ENCODE data around the gene APOL1. TPM values are rescaled to one million over a fixed set of nuclear protein-coding genes. Genes with fewer than 3 reads are reported as not detected.

Gene APOL1
- total and polyA plus RNA-seq, 9 of the 15 experiments (the other 6 are each of a cell fraction or from before 2014, with no cell fraction given): 2.5 to 9.7 (median 5.6) TPM

DNA sequence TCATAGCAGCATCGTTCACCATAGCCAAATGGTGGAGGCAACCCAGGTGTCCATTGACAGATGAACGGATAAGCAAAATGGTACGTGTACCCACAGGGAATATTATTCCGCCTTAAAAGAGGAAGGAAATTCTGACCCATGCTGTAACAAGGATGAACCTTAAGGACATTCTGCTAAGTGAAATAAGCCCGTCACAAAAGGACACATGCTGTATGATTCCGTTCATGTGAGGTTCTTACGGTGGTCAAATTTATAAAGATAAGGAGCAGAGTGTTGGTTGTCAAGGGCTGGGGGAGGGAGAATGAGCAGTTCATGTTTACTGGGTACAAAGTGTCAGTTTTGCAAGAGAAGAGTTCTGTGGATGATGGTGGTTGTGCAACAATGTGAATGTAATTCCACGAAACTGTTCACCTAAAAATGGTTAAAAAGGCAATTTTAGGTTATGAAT lies 26.3 kb downstream of the APOL1 start:
- Histone ChIP-seq H3K27ac (ENCODE audit: extremely low read depth, low read depth, low read length) (no peak overlapping the region), H3K4me2 (ENCODE audit: insufficient read depth, low read length) (no peak overlapping the region), H3K4me1 (replicated peaks in 1 of 2; ENCODE audit: control insufficient read depth in 2 of 2, insufficient read depth in 2 of 2, low read length in 2 of 2) (peaks cover 0 to 4% of the 10 kb centered on the region in 2 experiments; a peak in 3 of 5 replicates), H3K9ac (ENCODE audit: insufficient read depth in 1 of 2, low read depth in 2 of 2, low read length in 2 of 2) (no peak overlapping the region), H3K9me3 (replicated peaks; ENCODE audit: control insufficient read depth, insufficient read depth, low read depth, low read length) (no peaks in the 10 kb centered on the region), H3K4me3 (no peak overlapping the region), H2AFZ (ENCODE audit: low read depth, low read length) (no peak overlapping the region), H4K20me1 (replicated peaks; ENCODE audit: control insufficient read depth, insufficient read depth, low read length) (no peaks in the 10 kb centered on the region), H3K36me3 (ENCODE audit: control insufficient read depth, insufficient read depth, low read length) (peaks cover 29% of the 10 kb centered on the region; the same call in 1 of the 3 replicates), H3K79me2 (ENCODE audit: control insufficient read depth, insufficient read depth, low read length) (no peaks in the 10 kb centered on the region), H3K9me1 (ENCODE audit: control insufficient read depth, insufficient read depth, low read length) (no peaks in the 10 kb centered on the region), H3K27me3 (ENCODE audit: control insufficient read depth in 2 of 2, insufficient read depth in 2 of 2, low read length in 2 of 2) (no peaks in the 10 kb centered on the region)
- CTCF ChIA-PET (ENCODE audit: low intra/inter-chr PET ratio): no interaction called here
- POLR2A ChIA-PET: interaction anchor here (0.7 kb wide), 1 partner anchor 53 kb away, joined by 3 read pairs; no protein-coding TSS in a partner anchor
- FAIRE-seq (no peak), ATAC-seq (no peak), DNase-seq (ENCODE audit: extremely low read depth in 1 of 4, low spot score in 3 of 4) (no peak)
- 63% methylated on average over 8 of the region's 8 CpGs for WGBS (ENCODE audit: insufficient coverage, low coverage, missing lambda C conversion rate)
- intact Hi-C loops (cut with micrococcal nuclease): loop anchor here (5.0 kb wide), 1 partner anchor 42 kb away; the partner anchor contains the start of gene APOL2
- BruUV-seq (replicated peaks): no TSS peak
- TF ChIP-seq CBFA2T3 (IDR thresholded peaks at IDR 0.05): no peak
- no peak for TF ChIP-seq ZNF146 (CRISPR knock-in tag; IDR thresholded peaks at IDR 0.05; ENCODE audit: unreplicated experiment)
- 0 out of 2 replicates have a peak, but pooled peaks have one; percentile 22 for TF ChIP-seq CEBPB (tag; IDR thresholded peaks at IDR 0.05)
- in situ Hi-C loops (cut with MboI): no loop called here

DNA sequence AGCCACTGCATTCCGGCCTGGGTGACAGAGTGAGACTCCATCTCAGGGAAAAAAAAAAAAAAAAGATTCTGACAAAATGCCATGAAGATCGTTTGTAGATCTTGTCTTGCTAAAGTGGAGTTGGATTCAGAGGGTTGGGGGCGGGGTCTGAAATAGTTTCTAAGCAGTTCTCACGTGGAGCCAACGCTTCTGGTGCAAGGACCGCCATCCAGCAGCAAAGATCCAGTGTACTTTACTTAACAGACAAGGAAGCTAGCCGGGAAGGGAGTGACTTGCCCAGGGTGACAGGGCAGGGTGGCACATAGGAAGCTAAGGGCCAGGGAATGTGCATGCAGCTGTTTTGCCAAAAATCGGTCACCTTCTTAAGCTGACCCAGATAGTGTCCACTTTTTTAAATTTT lies 27.4 kb downstream of the APOL1 start:
- no peaks in the 10 kb centered on the region for H3K27me3 ChIP-seq (ENCODE audit: control insufficient read depth in 2 of 2, insufficient read depth in 2 of 2, low read length in 2 of 2)
- 73% methylated on average over 8 of the region's 8 CpGs for WGBS (ENCODE audit: insufficient coverage, low coverage, missing lambda C conversion rate)
- in situ Hi-C loops (cut with MboI): no loop called here
- ATAC-seq: no peak
- POLR2A ChIA-PET: interaction anchor here (0.6 to 1.2 kb wide), 4 partner anchors 9 to 239 kb away, joined by 3 read pairs; partner anchors contain the start of gene APOL2
- CTCF ChIA-PET (ENCODE audit: low intra/inter-chr PET ratio): no interaction called here
- no peaks in the 10 kb centered on the region for H4K20me1 ChIP-seq (replicated peaks; ENCODE audit: control insufficient read depth, insufficient read depth, low read length)
- peaks cover 41% of the 10 kb centered on the region; the same call in 2 of the 3 replicates for H3K36me3 ChIP-seq (ENCODE audit: control insufficient read depth, insufficient read depth, low read length)
- no peak overlapping the region for H3K4me3 ChIP-seq
- H3K9me3 ChIP-seq (replicated peaks; ENCODE audit: control insufficient read depth, insufficient read depth, low read depth, low read length): no peaks in the 10 kb centered on the region
- H2AFZ ChIP-seq (ENCODE audit: low read depth, low read length): no peak overlapping the region
- H3K27ac ChIP-seq (ENCODE audit: extremely low read depth, low read depth, low read length): no peak overlapping the region
- H3K9ac ChIP-seq (ENCODE audit: insufficient read depth in 1 of 2, low read depth in 2 of 2, low read length in 2 of 2): no peak overlapping the region
- intact Hi-C loops (cut with micrococcal nuclease): no loop called here
- H3K79me2 ChIP-seq (ENCODE audit: control insufficient read depth, insufficient read depth, low read length): no peaks in the 10 kb centered on the region
- no peaks in the 10 kb centered on the region for H3K9me1 ChIP-seq (ENCODE audit: control insufficient read depth, insufficient read depth, low read length)
- peaks cover 0 to 4% of the 10 kb centered on the region in 2 experiments; a peak in 3 of 5 replicates for H3K4me1 ChIP-seq (replicated peaks in 1 of 2; ENCODE audit: control insufficient read depth in 2 of 2, insufficient read depth in 2 of 2, low read length in 2 of 2)
- BruUV-seq (replicated peaks): no TSS peak
- no peak for FAIRE-seq
- no peak for DNase-seq (ENCODE audit: extremely low read depth in 1 of 4, low spot score in 3 of 4)
- no peak overlapping the region for H3K4me2 ChIP-seq (ENCODE audit: insufficient read depth, low read length)
- TF ChIP-seq ZZZ3 (IDR thresholded peaks at IDR 0.05) (no peak), TOE1 (IDR thresholded peaks at IDR 0.05; ENCODE audit: borderline replicate concordance) (no peak), TOE1 (CRISPR knock-in tag; IDR thresholded peaks at IDR 0.05; ENCODE audit: borderline replicate concordance, low read depth) (no peak), MED1 (CRISPR knock-in tag; IDR thresholded peaks at IDR 0.05; ENCODE audit: borderline replicate concordance) (no peak), EP400 (IDR thresholded peaks at IDR 0.05) (no peak), DNMT1 (IDR thresholded peaks at IDR 0.05) (no peak), C11orf30 (IDR thresholded peaks at IDR 0.05; ENCODE audit: low read depth) (no peak), LCOR (CRISPR knock-in tag; IDR thresholded peaks at IDR 0.05) (no peak), ZNF384 (IDR thresholded peaks at IDR 0.05; ENCODE audit: low read depth, low read length) (no peak), MCM2 (IDR thresholded peaks at IDR 0.05; ENCODE audit: low read depth) (no peak)
- TF ChIP-seq, protein P1, sequence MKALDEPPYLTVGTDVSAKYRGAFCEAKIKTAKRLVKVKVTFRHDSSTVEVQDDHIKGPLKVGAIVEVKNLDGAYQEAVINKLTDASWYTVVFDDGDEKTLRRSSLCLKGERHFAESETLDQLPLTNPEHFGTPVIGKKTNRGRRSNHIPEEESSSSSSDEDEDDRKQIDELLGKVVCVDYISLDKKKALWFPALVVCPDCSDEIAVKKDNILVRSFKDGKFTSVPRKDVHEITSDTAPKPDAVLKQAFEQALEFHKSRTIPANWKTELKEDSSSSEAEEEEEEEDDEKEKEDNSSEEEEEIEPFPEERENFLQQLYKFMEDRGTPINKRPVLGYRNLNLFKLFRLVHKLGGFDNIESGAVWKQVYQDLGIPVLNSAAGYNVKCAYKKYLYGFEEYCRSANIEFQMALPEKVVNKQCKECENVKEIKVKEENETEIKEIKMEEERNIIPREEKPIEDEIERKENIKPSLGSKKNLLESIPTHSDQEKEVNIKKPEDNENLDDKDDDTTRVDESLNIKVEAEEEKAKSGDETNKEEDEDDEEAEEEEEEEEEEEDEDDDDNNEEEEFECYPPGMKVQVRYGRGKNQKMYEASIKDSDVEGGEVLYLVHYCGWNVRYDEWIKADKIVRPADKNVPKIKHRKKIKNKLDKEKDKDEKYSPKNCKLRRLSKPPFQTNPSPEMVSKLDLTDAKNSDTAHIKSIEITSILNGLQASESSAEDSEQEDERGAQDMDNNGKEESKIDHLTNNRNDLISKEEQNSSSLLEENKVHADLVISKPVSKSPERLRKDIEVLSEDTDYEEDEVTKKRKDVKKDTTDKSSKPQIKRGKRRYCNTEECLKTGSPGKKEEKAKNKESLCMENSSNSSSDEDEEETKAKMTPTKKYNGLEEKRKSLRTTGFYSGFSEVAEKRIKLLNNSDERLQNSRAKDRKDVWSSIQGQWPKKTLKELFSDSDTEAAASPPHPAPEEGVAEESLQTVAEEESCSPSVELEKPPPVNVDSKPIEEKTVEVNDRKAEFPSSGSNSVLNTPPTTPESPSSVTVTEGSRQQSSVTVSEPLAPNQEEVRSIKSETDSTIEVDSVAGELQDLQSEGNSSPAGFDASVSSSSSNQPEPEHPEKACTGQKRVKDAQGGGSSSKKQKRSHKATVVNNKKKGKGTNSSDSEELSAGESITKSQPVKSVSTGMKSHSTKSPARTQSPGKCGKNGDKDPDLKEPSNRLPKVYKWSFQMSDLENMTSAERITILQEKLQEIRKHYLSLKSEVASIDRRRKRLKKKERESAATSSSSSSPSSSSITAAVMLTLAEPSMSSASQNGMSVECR (CRISPR knock-in tag; IDR thresholded peaks at IDR 0.05): no peak

All from K562 (cell line).